HuH-7 (cell line): ENCODE data around the gene DDX39A.

Experiments used
- DNase-seq: peaks from one replicate; pipeline ENCODE4 v3.0.0; 2011; ENCODE audit warnings: low spot score

DDX39A gene

GRCh38 chr19:14363183-14364097 is 55.7 kb downstream of the DDX39A start:
- no peak for DNase-seq

GRCh38 chr19:14361824-14362223 is 57.3 kb downstream of the DDX39A start:
- DNase-seq: peak; percentile 45
